Stimulated activated CD8-positive, alpha-beta memory T cell treated with anti-CD3 and anti-CD28 coated beads, Interleukin-4, amount 100 ng/mL, for 48 hours (primary cell): ENCODE data around the gene SPTBN5.

ENCODE experiments used
- DNase-seq: peaks from one replicate; pipeline ENCODE4 v3.0.0-alpha.2; 2020

The SPTBN5 gene

GRCh38 chr15:41798607-41799487, 95.0 kb downstream of the SPTBN5 start:
- DNase-seq, result no peak
